Measurements from ENCODE around the gene ABCB8.

Gene ABCB8

DNA sequence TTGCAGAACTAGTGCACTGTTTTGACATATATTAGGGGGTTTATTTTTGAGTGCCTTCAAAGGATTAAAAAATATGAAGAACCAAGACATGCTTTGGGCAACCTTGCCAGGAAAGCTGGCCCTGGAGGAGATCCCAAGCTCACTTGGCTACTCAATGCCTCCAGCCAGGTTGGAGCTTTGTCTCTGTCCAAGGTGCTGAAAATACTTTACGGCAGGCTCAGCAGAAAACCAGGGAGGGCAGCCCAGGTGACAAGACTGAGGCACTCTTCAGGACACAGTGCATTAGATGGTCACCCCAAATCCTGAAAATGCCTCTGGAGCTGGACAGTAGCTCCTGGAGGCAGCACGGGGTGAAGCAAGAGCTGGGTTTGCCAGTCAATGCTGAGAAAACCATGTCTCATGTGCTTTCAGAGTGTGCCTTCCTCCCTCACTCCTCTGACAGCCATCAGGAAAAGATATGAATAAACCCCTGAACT is 44.3 kb upstream of the ABCB8 start:
- Mint-ChIP-seq H3K4me1 (peaks cover 53% of the 10 kb centered on the region), H3K36me3 (ENCODE audit: low read depth) (no peaks in the 10 kb centered on the region), H3K9me3 (no peaks in the 10 kb centered on the region), H3K27ac (no peak overlapping the region), H3K4me3 (no peak overlapping the region), H3K27me3 (ENCODE audit: low read depth) (peaks cover 39% of the 10 kb centered on the region)
- TF ChIP-seq, protein P1, sequence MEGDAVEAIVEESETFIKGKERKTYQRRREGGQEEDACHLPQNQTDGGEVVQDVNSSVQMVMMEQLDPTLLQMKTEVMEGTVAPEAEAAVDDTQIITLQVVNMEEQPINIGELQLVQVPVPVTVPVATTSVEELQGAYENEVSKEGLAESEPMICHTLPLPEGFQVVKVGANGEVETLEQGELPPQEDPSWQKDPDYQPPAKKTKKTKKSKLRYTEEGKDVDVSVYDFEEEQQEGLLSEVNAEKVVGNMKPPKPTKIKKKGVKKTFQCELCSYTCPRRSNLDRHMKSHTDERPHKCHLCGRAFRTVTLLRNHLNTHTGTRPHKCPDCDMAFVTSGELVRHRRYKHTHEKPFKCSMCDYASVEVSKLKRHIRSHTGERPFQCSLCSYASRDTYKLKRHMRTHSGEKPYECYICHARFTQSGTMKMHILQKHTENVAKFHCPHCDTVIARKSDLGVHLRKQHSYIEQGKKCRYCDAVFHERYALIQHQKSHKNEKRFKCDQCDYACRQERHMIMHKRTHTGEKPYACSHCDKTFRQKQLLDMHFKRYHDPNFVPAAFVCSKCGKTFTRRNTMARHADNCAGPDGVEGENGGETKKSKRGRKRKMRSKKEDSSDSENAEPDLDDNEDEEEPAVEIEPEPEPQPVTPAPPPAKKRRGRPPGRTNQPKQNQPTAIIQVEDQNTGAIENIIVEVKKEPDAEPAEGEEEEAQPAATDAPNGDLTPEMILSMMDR (IDR thresholded peaks at IDR 0.05; ENCODE audit: unreplicated experiment in 3 of 3) = no peak

GRCh38 chr7:150986099-150986512 is 42.1 kb upstream of the ABCB8 start:
- TF ChIP-seq, protein P1 (IDR thresholded peaks at IDR 0.05; ENCODE audit: unreplicated experiment in 3 of 3) = peak; percentile 62 to 76 (median 74)
- Mint-ChIP-seq H3K36me3 (ENCODE audit: low read depth) (no peaks in the 10 kb centered on the region), H3K27me3 (ENCODE audit: low read depth) (peaks cover 26% of the 10 kb centered on the region), H3K27ac (peak overlapping the region in 1 of 3 experiments; percentile 27), H3K4me1 (peaks cover 44% of the 10 kb centered on the region), H3K9me3 (no peaks in the 10 kb centered on the region), H3K4me3 (no peak overlapping the region)

DNA sequence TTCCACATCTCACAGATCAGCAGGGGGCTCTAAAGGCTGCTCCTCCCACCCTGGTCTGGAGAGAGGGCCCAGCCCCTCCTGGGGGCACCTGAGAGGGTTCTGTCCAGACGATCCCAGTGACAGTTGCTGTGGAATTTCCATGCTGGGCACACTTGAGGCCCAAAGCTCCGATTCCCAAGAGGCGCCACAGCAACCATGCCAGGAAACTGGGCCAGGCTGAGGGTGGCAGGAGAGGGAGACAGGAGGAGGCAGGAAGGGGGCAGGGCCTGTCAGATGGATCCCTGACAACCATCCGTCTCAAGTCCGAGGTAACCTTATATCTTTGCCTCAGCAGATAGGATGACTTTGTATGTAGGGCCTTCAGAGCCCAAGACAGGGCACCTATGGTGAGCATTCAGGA is 41.7 kb upstream of the ABCB8 start:
- H3K4me3 Mint-ChIP-seq = no peak overlapping the region
- H3K27me3 Mint-ChIP-seq (ENCODE audit: low read depth) = peaks cover 21% of the 10 kb centered on the region
- H3K36me3 Mint-ChIP-seq (ENCODE audit: low read depth) = no peaks in the 10 kb centered on the region
- TF ChIP-seq, protein P1 (IDR thresholded peaks at IDR 0.05; ENCODE audit: unreplicated experiment in 3 of 3) = no peak
- H3K27ac Mint-ChIP-seq = no peak overlapping the region
- peaks cover 40% of the 10 kb centered on the region for H3K4me1 Mint-ChIP-seq
- H3K9me3 Mint-ChIP-seq = no peaks in the 10 kb centered on the region

DNA sequence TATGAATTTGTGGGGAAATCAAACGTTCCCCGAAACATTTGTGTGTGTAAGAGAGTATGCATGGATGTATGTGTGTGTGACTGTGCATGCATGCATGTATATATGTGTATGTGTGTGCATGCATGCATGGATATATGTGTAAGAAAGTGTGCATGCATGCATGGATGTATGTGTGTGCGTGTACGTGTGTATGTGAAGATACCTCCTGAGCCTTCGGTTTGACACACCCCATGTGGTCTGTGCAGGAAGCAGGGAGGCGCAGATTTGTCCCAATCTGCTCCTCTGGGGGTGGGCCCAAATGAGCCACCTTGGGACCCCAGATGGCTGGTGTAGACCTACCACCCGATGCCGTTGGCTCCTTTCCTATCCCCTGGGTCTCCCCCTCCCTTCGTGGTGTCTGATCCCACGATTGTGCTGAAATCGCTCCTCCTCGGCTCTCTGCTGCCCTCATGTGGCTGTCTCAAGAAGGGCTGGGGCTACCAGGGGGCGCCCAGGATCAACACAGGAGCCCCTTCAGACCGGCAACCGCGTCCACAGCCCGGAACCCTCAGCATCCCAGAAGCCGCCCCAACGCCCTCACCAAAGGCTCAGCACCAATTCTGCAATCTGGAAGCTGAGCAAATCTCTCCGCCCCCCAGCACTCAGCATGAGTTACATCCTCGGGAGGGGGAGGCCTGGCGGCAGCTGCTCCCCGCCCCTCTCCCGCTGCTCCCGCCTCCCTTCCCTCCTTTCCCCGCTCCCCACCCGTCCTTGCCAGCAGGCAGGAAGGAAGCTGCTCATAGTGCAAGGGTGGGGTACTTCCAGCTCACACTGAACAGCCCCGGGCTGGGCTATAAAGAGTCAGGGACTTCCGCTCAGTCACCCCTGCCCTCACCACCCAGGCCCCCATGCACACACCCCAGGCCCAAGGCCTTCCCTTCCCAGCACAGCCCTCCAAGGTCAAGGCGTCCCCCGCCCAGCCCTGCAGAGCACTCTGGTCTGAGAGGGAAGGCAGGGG is 39.7 kb upstream of the ABCB8 start:
- TF ChIP-seq, protein P1 (IDR thresholded peaks at IDR 0.05; ENCODE audit: unreplicated experiment in 3 of 3) = peak; percentile 92 to 94 (median 94)
- H3K4me1 Mint-ChIP-seq = peaks cover 34% of the 10 kb centered on the region
- H3K9me3 Mint-ChIP-seq = no peaks in the 10 kb centered on the region
- peak overlapping the region; percentile 42 to 67 (median 60) for H3K4me3 Mint-ChIP-seq
- peaks cover 8% of the 10 kb centered on the region for H3K27me3 Mint-ChIP-seq (ENCODE audit: low read depth)
- H3K36me3 Mint-ChIP-seq (ENCODE audit: low read depth) = no peaks in the 10 kb centered on the region
- peak overlapping the region; percentile 52 to 87 (median 63) for H3K27ac Mint-ChIP-seq

DNA sequence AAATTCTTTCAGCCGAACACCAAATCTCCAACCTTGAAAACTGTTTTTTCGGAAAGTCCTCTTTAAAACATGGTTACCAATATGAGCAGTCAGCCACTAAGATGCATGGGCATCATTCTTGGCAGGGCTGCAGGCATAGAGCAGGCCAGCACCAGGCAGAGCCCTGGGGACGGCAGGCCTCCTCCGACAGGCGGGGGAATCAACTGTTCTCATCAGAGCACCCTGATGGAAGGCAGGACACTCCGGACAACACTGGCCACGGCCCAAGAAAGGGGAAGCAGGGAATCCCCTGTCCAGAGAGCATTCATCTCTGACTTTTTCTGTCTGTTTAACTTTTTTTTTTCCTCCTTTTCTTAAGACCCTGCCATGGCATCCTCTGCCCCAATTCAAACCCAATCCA is 38.8 kb upstream of the ABCB8 start:
- TF ChIP-seq, protein P1 (IDR thresholded peaks at IDR 0.05; ENCODE audit: unreplicated experiment in 3 of 3) = no peak
- Mint-ChIP-seq H3K9me3 (no peaks in the 10 kb centered on the region), H3K27ac (peak overlapping the region; percentile 22 to 63 (median 52)), H3K36me3 (ENCODE audit: low read depth) (no peaks in the 10 kb centered on the region), H3K27me3 (ENCODE audit: low read depth) (no peaks in the 10 kb centered on the region), H3K4me1 (peaks cover 34% of the 10 kb centered on the region), H3K4me3 (peak overlapping the region in 1 of 3 experiments; percentile 18)
